ENCODE results near the gene ZNF365. TPM values are rescaled to one million over a fixed set of nuclear protein-coding genes. Genes with fewer than 3 reads are reported as not detected.

The ZNF365 gene
- total and polyA plus RNA-seq, 2 of the 8 experiments (the other 6 are each of a cell fraction or from before 2014, with no cell fraction given) = 0.41 to 0.43 TPM

DNA sequence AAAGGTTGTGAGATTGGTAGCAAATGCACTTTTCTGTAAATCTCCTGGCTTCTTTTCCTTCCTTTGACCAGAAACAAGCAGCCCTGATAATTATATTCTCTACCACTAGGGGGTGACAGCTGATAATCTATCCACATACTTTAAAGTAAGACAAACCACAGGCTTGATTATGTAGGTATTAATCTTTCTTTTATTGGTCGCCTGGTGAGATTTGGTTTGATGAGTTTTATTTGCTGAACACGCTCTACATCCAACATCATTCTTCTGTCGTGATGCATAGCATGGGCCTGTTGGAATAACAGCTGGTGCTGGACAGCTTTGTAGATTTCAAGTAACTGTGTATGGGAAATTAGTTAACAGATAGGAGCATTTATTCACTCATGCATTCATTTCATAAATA lies 63.5 kb downstream of the ZNF365 start:
- H4K8ac ChIP-seq (ENCODE audit: extremely low read depth, insufficient read depth, low read length) = no peak overlapping the region
- H2AFZ ChIP-seq (ENCODE audit: low read length) = no peak overlapping the region
- no peak overlapping the region for H2BK5ac ChIP-seq (ENCODE audit: low read depth, low read length)
- CTCF ChIA-PET (ENCODE audit: partially characterized antibody) = interaction anchor here (0.7 to 4.1 kb wide), 35 partner anchors 9 to 1382 kb away, joined by 3 to 63 read pairs (median 4); no protein-coding TSS in a partner anchor
- 22% methylated on average over 3 of the region's 3 CpGs; no CpG with 5 or more reads in 1 of the 2 experiments for WGBS, 2 experiments (ENCODE audit: extremely low coverage in 1 of 2, insufficient coverage in 1 of 2, insufficient read length in 1 of 2, insufficient replicate concordance in 2 of 2, low coverage in 1 of 2, low lambda C conversion rate in 2 of 2, missing lambda C conversion rate in 1 of 2)
- FAIRE-seq = no peak
- no peak overlapping the region for H2BK20ac ChIP-seq (ENCODE audit: low read length)
- no peak overlapping the region for H3K14ac ChIP-seq (ENCODE audit: insufficient read length)
- no peak overlapping the region for H2BK12ac ChIP-seq (ENCODE audit: low read depth, low read length)
- no peaks in the 10 kb centered on the region for H3K79me1 ChIP-seq (ENCODE audit: low read depth, low read length)
- H3K79me2 ChIP-seq (ENCODE audit: control insufficient read depth in 1 of 2, insufficient read depth in 2 of 2, low read length in 2 of 2) = no peaks in the 10 kb centered on the region
- H3K56ac ChIP-seq (replicated peaks; ENCODE audit: insufficient read length, low read depth, low read length) = no peak overlapping the region
- no peak overlapping the region for H4K5ac ChIP-seq (ENCODE audit: insufficient read length, low read depth, low read length)
- H2AK5ac ChIP-seq (ENCODE audit: low read depth, low read length) = no peak overlapping the region
- no peaks in the 10 kb centered on the region for H4K20me1 ChIP-seq (replicated peaks in 1 of 2; ENCODE audit: control insufficient read depth in 1 of 2, insufficient read depth in 2 of 2, low read length in 2 of 2)
- no peak overlapping the region for H3K4ac ChIP-seq (replicated peaks; ENCODE audit: insufficient read length, low read depth, low read length)
- no peak overlapping the region for H3K18ac ChIP-seq (ENCODE audit: extremely low read depth, low read length)
- H2BK120ac ChIP-seq (replicated peaks; ENCODE audit: low read depth, low read length) = no peak overlapping the region
- H3K9me3 ChIP-seq (ENCODE audit: insufficient read depth in 2 of 2, low read depth in 1 of 2, low read length in 1 of 2) = no peaks in the 10 kb centered on the region
- no peak overlapping the region for H4K91ac ChIP-seq (replicated peaks; ENCODE audit: insufficient read length, low read length)
- no peaks in the 10 kb centered on the region for H3K36me3 ChIP-seq (ENCODE audit: control insufficient read depth in 2 of 4, insufficient read depth in 4 of 4, low read length in 3 of 4)
- H3K4me1 ChIP-seq (replicated peaks in 1 of 4; ENCODE audit: control insufficient read depth in 3 of 4, insufficient read depth in 4 of 4, low read length in 3 of 4) = 0 out of 7 replicates have a peak, but pooled peaks cover 0 to 2% (median 0%) of the 10 kb centered on the region in 4 experiments
- no peak for DNase-seq (ENCODE audit: low read depth in 1 of 2, low spot score in 2 of 2)
- no peak overlapping the region for H3K4me2 ChIP-seq (ENCODE audit: insufficient read depth in 1 of 2, low read depth in 2 of 2, low read length in 2 of 2)
- no peak overlapping the region for H3K4me3 ChIP-seq (ENCODE audit: extremely low read depth in 1 of 4, insufficient read depth in 2 of 4, low read depth in 3 of 4, low read length in 4 of 4)
- no peak overlapping the region for H2BK15ac ChIP-seq (ENCODE audit: low read length)
- H3K23me2 ChIP-seq (ENCODE audit: low read depth, low read length) = no peaks in the 10 kb centered on the region
- H3K27ac ChIP-seq (ENCODE audit: low read depth, low read length) = no peak overlapping the region
- H3K23ac ChIP-seq (ENCODE audit: insufficient read length) = no peak overlapping the region
- POLR2A ChIA-PET (ENCODE audit: partially characterized antibody) = no interaction called here
- no peaks in the 10 kb centered on the region for H3K27me3 ChIP-seq (replicated peaks in 1 of 4; ENCODE audit: control insufficient read depth in 3 of 4, extremely low read depth in 1 of 4, insufficient read depth in 3 of 4, low read length in 3 of 4)
- H3K9ac ChIP-seq (replicated peaks in 1 of 4; ENCODE audit: extremely low read depth in 1 of 4, low read depth in 3 of 4, low read length in 3 of 4) = no peak overlapping the region
- no peak for TF ChIP-seq MAX (IDR thresholded peaks at IDR 0.05)
- TF ChIP-seq SIRT6 (IDR thresholded peaks at IDR 0.05; ENCODE audit: low read length) = no peak
- no peak for TF ChIP-seq TAF1 (IDR thresholded peaks at IDR 0.05; ENCODE audit: low read depth, low read length)
- TF ChIP-seq, protein P1, sequence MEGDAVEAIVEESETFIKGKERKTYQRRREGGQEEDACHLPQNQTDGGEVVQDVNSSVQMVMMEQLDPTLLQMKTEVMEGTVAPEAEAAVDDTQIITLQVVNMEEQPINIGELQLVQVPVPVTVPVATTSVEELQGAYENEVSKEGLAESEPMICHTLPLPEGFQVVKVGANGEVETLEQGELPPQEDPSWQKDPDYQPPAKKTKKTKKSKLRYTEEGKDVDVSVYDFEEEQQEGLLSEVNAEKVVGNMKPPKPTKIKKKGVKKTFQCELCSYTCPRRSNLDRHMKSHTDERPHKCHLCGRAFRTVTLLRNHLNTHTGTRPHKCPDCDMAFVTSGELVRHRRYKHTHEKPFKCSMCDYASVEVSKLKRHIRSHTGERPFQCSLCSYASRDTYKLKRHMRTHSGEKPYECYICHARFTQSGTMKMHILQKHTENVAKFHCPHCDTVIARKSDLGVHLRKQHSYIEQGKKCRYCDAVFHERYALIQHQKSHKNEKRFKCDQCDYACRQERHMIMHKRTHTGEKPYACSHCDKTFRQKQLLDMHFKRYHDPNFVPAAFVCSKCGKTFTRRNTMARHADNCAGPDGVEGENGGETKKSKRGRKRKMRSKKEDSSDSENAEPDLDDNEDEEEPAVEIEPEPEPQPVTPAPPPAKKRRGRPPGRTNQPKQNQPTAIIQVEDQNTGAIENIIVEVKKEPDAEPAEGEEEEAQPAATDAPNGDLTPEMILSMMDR (IDR thresholded peaks at IDR 0.05; ENCODE audit: control extremely low read depth in 1 of 3, insufficient read depth in 1 of 3, low read depth in 1 of 3, low read length in 3 of 3) = peak in 2 of 3 experiments; percentile 36 to 59; a peak in 2 of 4 replicates
- peak; percentile 79 for TF ChIP-seq RAD21 (IDR thresholded peaks at IDR 0.05 in 1 of 2, conservative IDR thresholded peaks at IDR 0.05 in 1 of 2; ENCODE audit: low read depth in 2 of 2, low read length in 2 of 2)
- no peak for TF ChIP-seq POLR2AphosphoS5 (IDR thresholded peaks at IDR 0.05; ENCODE audit: low read depth, low read length)
- TF ChIP-seq ZNF274 (IDR thresholded peaks at IDR 0.05; ENCODE audit: borderline replicate concordance, extremely low read depth, low read length) = no peak
- no peak for TF ChIP-seq CREB1 (IDR thresholded peaks at IDR 0.05)
- TF ChIP-seq SIN3A (conservative IDR thresholded peaks at IDR 0.05 in 1 of 2, IDR thresholded peaks at IDR 0.05 in 1 of 2; ENCODE audit: low read depth in 1 of 2, low read length in 2 of 2) = no peak

All from H1 (cell line).